Hematopoietic multipotent progenitor cell treated with erythropoietin and hydrocortisone succinate and interleukin-3 and kit ligand, for 4 days (in vitro differentiated cells): Measurements from ENCODE around the gene NAT14.
A peak's percentile ranks its signal among the peaks of the same experiment; 100 is the strongest.
"Not testable (repeated sequence)": the region's sequence is repeated elsewhere in the genome, so short reads cannot be mapped to it uniquely, and the experiment has no call there.

Experiments
- DNase-seq: peaks from one replicate; pipeline ENCODE4 v3.0.0-alpha.2; 2015

NAT14 gene

DNA sequence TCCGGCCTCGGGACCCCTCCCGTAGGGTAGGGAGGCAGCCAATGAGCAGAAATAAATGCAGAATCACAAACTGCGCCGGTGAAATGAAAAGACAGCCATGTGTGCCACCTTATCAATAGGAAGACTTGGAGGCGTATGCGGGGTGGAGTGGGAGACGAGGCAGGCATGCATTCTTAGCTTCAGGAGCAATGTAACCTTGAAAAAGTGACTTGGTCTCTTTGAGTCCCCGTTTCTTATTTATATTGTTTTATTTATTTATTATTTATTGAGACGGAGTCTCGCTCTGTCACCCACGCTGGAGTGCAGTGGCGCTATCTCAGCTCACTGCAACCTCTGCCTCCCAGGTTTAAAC is 19.2 kb downstream of the NAT14 start:
- DNase-seq: no peak

- no peak for DNase-seq
Observed at GRCh38 chr19:55504981-55505380, 20.0 kb downstream of the NAT14 start.

DNA sequence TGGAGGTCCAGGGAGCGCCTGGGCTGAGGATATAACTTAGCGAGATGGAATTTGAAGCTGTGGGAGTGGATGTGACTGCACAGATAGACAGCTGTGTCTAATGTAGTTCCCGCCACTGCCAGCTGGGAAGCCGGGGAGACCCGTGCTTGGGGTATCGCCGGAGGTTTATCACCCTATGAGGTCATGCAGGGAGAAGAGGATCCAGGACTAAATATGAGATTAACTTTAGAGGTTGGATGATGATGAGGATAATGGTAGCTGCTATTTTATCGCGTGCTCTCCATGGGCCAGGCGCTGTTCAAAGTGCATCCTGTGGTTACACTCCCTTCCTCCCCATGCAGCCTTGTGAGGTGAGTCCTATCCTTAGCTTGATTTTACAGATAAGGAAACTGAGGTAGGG is 23.1 kb downstream of the NAT14 start:
- DNase-seq: no peak

GRCh38 chr19:55516878-55517620 is 32.1 kb downstream of the NAT14 start:
- peak; percentile 96 for DNase-seq

DNA sequence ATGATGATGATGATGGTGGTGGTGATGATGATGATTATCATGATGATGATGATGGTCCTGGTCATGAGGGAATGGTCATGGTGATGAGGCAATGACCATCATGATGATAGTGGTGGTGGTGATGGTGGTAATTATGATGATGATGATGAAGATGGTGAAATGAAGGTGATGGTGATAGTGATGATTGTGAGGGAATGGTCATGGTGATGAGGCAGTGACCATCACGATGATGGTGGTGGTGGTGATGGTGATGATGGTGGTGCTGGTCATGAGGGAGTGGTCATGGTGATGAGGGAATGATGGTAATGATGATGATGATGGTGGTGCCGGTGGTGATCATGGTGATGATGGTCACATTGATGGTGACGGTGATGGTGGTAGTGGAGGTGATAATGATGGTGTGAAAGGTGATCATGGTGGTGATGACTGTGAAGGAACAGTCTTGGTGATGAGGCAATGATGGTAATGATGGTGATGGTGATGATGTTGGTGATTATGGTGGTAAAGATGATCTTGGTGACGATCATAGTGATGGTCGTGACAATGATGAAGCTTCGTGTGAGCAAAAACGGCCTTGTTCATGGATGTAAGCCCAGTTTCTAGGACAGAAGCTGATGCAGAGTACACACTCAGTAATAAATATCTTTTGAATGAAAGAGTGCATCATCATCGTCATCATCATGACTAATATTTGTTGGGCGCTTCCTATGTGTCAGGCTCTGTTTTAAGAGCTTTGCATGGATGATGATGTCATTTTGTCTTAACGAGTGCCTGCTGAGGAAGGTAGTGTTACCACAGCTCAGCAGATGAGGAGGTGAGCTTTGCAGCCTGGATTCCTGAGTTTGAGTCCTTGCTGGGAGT is 34.7 kb downstream of the NAT14 start:
- no peak for DNase-seq

DNA sequence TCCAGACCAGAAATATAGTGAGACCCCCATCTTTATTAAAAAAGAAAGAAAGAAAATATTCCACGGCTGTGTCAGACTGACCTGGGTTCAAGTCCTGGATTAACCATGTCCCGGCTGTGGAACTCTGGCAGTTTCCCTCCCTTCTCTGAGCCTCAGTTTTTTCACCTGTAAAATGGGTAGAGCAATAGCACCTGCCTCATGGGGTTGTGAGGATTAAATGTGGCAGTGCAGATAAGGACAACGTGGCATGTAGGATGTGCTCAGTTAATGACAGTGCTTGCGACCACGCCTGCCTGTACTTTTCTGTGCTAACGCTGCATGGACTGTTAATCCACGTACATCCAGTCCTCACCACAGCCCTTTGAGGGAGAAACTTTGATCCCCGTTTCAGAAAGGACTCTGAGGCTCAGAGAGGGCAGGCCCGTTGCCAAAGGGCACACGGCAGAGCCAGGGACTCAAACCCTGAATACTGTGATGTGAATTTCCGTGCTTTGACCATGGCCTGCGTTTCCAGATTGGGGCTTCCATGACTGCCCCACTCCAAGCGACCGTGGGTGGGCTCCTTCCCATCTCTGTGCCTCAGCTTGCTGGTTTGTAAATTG is 35.8 kb downstream of the NAT14 start:
- DNase-seq: peak; percentile 36

- DNase-seq: no peak
Observed at GRCh38 chr19:55525289-55526101, 40.5 kb downstream of the NAT14 start.

DNA sequence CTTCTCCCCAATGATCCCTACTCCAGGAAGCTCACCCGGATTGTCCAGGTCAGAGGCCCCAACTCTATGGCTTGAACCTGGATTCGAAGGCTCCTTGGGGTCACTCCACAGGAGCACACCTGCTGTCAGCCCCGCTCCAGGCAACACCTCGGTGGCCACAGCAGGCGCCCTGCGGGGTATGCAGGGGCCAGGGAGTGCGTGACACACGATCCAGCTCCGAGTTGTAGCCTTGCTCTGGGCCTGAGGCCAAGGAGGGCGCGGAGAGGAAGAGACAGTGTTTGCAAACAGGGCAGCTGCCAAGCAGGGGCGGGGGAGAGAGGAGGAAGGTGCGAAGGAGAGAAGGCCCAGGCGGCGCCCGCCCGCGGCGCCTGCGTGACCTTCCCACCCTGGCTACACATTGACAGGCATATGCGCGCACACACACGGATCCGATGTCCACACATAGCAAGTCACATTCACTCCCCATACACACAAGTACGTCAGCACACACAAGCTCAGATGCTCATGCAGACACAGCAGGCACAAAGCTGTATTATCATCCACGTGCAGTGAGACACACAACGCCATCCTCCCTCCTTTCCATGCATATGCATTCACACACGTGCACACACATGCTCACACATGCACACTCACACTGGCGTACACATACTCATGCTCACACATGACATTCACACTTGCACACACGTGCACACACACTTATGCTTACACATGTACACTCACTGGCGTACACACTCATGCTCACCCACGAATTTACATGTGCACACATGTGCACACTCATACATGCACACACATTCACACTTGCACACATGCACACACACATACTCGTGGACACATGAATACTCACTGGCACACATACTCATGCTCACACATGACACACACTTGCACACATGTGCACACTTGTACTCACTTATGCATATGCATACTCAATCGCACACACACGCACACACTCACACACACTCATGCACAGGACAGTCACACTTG is 41.5 kb downstream of the NAT14 start:
- peak; percentile 79 for DNase-seq

DNA sequence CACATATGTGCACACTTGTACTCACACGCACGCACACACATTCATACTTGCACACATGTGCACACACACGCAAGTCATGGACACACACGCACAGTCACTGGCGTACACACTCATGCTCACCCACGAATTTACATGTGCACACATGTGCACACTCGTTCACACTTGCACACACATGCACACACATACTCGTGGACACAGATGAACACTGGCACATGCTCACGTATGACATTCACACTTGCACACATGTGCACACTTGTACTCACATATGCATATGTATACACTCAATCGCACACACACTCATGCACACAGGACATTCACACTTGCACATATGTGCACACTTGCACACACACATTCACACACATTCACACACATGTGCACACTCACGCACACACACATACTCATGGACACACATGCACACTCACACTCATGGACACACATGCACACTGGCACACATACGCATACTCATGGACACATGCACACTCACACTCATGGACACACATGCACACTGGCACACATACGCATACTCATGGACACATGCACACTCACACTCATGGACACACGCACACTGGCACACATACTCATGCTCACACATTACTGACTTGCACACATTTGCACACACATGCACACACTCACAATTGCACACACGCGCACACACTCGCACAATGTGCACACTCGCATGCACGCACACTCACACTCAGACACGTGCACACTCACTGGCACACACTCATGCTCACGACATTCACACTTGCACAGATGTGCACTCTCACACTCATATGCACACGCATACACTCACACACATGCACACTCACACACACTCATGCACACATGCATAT is 42.4 kb downstream of the NAT14 start:
- DNase-seq: no peak

- no peak for DNase-seq
Observed at GRCh38 chr19:55528030-55528803, 43.2 kb downstream of the NAT14 start.

- DNase-seq: no peak
Observed at GRCh38 chr19:55529636-55530234, 44.7 kb downstream of the NAT14 start.

GRCh38 chr19:55530996-55531395 is 46.0 kb downstream of the NAT14 start:
- no peak for DNase-seq

- not testable (repeated sequence) for DNase-seq
Observed at GRCh38 chr19:55534280-55534679, 49.3 kb downstream of the NAT14 start.

- DNase-seq: no peak
Observed at GRCh38 chr19:55535173-55535964, 50.4 kb downstream of the NAT14 start.

DNA sequence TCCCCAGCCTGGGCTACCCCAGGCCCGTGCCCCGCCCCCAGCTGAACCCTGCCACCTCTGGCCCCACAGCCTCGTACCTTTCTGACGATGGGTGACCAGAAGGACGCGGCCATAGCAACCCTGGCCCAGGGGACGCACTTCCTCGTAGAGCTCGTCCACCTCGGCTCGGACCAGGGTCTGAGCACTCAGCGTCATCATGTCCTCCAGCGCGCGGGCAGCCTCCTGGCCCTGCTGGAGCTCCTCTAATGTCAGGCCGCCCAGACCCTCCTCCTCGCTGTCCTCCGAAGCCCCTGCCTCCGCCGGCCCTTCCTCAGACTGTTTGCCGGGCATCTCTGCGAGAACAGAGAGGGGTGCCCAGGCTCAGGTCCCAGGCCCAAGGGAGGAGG is 51.0 kb downstream of the NAT14 start:
- no peak for DNase-seq

- DNase-seq: no peak
Observed at GRCh38 chr19:55536366-55536765, 51.4 kb downstream of the NAT14 start.
